Measurements from ENCODE around the gene TMEM176A.

DNA sequence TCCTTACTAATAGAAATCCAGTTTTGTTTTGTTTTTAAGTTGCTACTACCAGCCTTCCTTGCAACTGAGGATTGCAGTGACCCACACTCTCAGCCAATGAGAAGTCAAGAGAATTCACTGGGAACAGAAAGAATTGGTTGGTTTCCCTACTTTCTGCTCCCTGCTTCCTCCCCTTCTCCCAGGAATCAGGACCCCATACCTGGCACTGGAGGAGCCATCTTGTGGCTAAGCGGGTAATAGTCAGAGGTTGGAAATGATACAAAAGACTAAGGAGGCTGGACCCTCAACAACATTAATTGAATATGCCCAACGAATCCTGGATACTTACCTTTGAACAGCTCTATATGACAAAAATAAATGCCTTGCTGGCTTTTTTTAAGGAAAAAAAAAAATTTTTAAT lies 6.3 kb downstream of the TMEM176A start:
- TF ChIP-seq POLR2A (IDR thresholded peaks at IDR 0.05; ENCODE audit: low read depth, low read length) (no peak), POLR2AphosphoS5 (IDR thresholded peaks at IDR 0.05; ENCODE audit: low read depth, low read length) (no peak), TAF1 (IDR thresholded peaks at IDR 0.05; ENCODE audit: low read depth, low read length) (no peak), SPI1 (IDR thresholded peaks at IDR 0.05; ENCODE audit: low read depth, low read length) (no peak), PAX5 (IDR thresholded peaks at IDR 0.05; ENCODE audit: insufficient read depth, low read length, severe bottlenecking) (no peak)

Data from GM12891 (cell line).